ENCODE results near the gene ZDHHC12. TPM values are rescaled to one million over a fixed set of nuclear protein-coding genes. Genes with fewer than 3 reads are reported as not detected.
"Not testable (repeated sequence)": the region's sequence is repeated elsewhere in the genome, so short reads cannot be mapped to it uniquely, and the experiment has no call there.

ZDHHC12 gene
- polyA plus RNA-seq, 5 donors = 8.3 to 14.6 (median 9.6) TPM

- no peak for DNase-seq
Measured at GRCh38 chr9:128712451-128713410, 11.2 kb downstream of the ZDHHC12 start.

- DNase-seq = no peak
Measured at GRCh38 chr9:128707446-128707845, 16.5 kb downstream of the ZDHHC12 start.

GRCh38 chr9:128706671-128707381, 17.1 kb downstream of the ZDHHC12 start:
- no peak for DNase-seq

GRCh38 chr9:128706045-128706444, 17.9 kb downstream of the ZDHHC12 start:
- no peak for DNase-seq

GRCh38 chr9:128705051-128705965, 18.6 kb downstream of the ZDHHC12 start:
- DNase-seq = no peak

- DNase-seq = no peak
Measured at GRCh38 chr9:128704356-128704670, 19.6 kb downstream of the ZDHHC12 start.

- no peak for DNase-seq
Measured at GRCh38 chr9:128703616-128704355, 20.1 kb downstream of the ZDHHC12 start.

- peak in 1 of 2 donors; percentile 11 for DNase-seq
Measured at GRCh38 chr9:128702949-128703615, 20.8 kb downstream of the ZDHHC12 start.

- DNase-seq = peak; percentile 84 to 86
Measured at GRCh38 chr9:128702445-128702948, 21.4 kb downstream of the ZDHHC12 start, which contains the start of gene PKN3. Gene PKN3 (plus strand): TSS chr9:128702503. CDS start chr9:128702916, 413 bp downstream.

GRCh38 chr9:128701227-128701854, 22.6 kb downstream of the ZDHHC12 start:
- DNase-seq = no peak

- not testable (repeated sequence) for DNase-seq
Measured at GRCh38 chr9:128699096-128699795, 24.7 kb downstream of the ZDHHC12 start.

- DNase-seq = no peak
Measured at GRCh38 chr9:128696923-128697707, 26.8 kb downstream of the ZDHHC12 start.

- no peak for DNase-seq
Measured at GRCh38 chr9:128694344-128694743, 29.6 kb downstream of the ZDHHC12 start.

- not testable (repeated sequence) for DNase-seq
Measured at GRCh38 chr9:128693738-128694137, 30.2 kb downstream of the ZDHHC12 start.

- DNase-seq = no peak
Measured at GRCh38 chr9:128690684-128691034, 33.3 kb downstream of the ZDHHC12 start.

- DNase-seq = peak in 1 of 2 donors; percentile 41
Measured at GRCh38 chr9:128689820-128690683, 33.9 kb downstream of the ZDHHC12 start.

- DNase-seq = peak in 1 of 2 donors; percentile 42
Measured at GRCh38 chr9:128689293-128689774, 34.6 kb downstream of the ZDHHC12 start.

Data from right lung (tissue), 5 donors.